NCI-H82 (cell line): ENCODE data around the gene TP53I3.
A peak's percentile ranks its signal among the peaks of the same experiment; 100 is the strongest.
"Not testable (repeated sequence)": the region's sequence is repeated elsewhere in the genome, so short reads cannot be mapped to it uniquely, and the experiment has no call there.

Source experiments
- DNase-seq: peaks from one replicate; lab custom pipeline; 2025; lab: John Stamatoyannopoulos, UW

Gene TP53I3

GRCh38 chr2:24100732-24101131, 16.1 kb upstream of the TP53I3 start:
- DNase-seq = not testable (repeated sequence)

GRCh38 chr2:24095171-24095677, 10.6 kb upstream of the TP53I3 start:
- not testable (repeated sequence) for DNase-seq

- DNase-seq = not testable (repeated sequence)
These were observed 8.6 kb upstream of the TP53I3 start for GRCh38 chr2:24093270-24093669.

GRCh38 chr2:24088821-24089359, 4.3 kb upstream of the TP53I3 start:
- DNase-seq = no peak

- no peak for DNase-seq
These were observed 2.4 kb upstream of the TP53I3 start for GRCh38 chr2:24087032-24087431.

GRCh38 chr2:24086241-24086640, 1.6 kb upstream of the TP53I3 start:
- DNase-seq = no peak

- DNase-seq = no peak
These were observed 511 bp upstream of the TP53I3 start for GRCh38 chr2:24085200-24085489.

- peak; percentile 94 for DNase-seq
These were observed 858 bp downstream of the TP53I3 start for GRCh38 chr2:24083567-24084385.

GRCh38 chr2:24082787-24083566, 1.7 kb downstream of the TP53I3 start:
- no peak for DNase-seq

GRCh38 chr2:24080701-24081100, 3.9 kb downstream of the TP53I3 start:
- DNase-seq = no peak

- no peak for DNase-seq
These were observed 6.8 kb downstream of the TP53I3 start for GRCh38 chr2:24077879-24078278.

GRCh38 chr2:24077535-24077877, 7.1 kb downstream of the TP53I3 start:
- peak; percentile 34 for DNase-seq

- DNase-seq = peak; percentile 48
These were observed 7.6 kb downstream of the TP53I3 start for GRCh38 chr2:24076849-24077534.

GRCh38 chr2:24075915-24076848, 8.5 kb downstream of the TP53I3 start, which contains the start of gene SF3B6:
Gene SF3B6 (minus strand): TSS chr2:24076326. CDS start chr2:24076229, 97 bp downstream.
- DNase-seq = peak; percentile 100

GRCh38 chr2:24075259-24075658, 9.4 kb downstream of the TP53I3 start:
- no peak for DNase-seq

GRCh38 chr2:24073816-24074215, 10.8 kb downstream of the TP53I3 start:
- no peak for DNase-seq

- no peak for DNase-seq
These were observed 12.4 kb downstream of the TP53I3 start for GRCh38 chr2:24072259-24072658.

- DNase-seq = no peak
These were observed 19.3 kb downstream of the TP53I3 start for GRCh38 chr2:24065341-24065740.

GRCh38 chr2:24058564-24059271, 25.9 kb downstream of the TP53I3 start:
- DNase-seq = no peak

GRCh38 chr2:24055750-24056149, 28.9 kb downstream of the TP53I3 start:
- no peak for DNase-seq
